ENCODE measurements around the gene NEAT1. TPM values are rescaled to one million over a fixed set of nuclear protein-coding genes. Genes with fewer than 3 reads are reported as not detected.

The NEAT1 gene
- total and polyA plus RNA-seq, 9 of the 15 experiments (the other 6 are each of a cell fraction or from before 2014, with no cell fraction given) = 20.1 to 389 (median 62.8) TPM

DNA sequence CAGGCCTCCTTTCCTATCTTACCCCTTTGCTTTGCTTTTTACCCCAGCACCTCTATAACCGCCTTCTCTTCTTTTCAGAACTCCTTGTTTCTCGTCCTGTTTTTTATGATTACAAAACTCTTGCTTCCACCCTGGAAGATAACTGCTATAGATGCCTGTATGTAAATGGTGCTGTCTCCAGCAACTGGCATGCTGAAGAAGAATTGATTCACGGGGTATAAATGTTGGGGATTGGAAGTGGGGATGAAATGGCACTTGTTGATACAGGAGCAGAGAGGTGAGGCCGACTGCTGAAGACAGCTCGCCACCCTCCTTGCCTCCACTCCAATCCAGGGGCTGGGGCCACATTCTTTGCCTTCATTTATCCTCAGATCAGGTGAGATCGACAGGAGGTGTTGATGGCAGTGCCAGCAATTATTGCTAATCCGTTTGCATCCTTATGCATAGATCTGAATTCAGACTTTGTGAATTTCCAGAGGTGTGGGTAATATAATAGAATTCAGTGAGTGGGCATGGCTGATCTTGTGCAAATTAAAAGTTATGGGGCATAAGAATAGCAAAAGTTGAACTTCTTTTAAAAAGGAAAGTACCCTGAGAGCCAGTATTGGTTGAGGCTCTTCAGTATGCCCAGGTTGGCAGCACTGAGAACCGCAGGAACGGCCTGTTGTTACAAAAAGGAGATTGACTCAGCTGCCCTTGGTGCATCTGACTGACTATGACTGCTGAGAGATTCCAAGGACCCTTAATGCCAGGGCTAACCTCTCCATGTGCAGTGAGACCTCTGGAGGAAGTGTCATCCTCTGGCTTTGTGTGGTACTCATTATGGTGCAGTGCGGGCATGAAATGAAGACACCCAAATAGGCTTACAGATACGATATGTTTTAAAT lies 5.3 kb downstream of the NEAT1 start (continued):
- TF ChIP-seq, protein P1, sequence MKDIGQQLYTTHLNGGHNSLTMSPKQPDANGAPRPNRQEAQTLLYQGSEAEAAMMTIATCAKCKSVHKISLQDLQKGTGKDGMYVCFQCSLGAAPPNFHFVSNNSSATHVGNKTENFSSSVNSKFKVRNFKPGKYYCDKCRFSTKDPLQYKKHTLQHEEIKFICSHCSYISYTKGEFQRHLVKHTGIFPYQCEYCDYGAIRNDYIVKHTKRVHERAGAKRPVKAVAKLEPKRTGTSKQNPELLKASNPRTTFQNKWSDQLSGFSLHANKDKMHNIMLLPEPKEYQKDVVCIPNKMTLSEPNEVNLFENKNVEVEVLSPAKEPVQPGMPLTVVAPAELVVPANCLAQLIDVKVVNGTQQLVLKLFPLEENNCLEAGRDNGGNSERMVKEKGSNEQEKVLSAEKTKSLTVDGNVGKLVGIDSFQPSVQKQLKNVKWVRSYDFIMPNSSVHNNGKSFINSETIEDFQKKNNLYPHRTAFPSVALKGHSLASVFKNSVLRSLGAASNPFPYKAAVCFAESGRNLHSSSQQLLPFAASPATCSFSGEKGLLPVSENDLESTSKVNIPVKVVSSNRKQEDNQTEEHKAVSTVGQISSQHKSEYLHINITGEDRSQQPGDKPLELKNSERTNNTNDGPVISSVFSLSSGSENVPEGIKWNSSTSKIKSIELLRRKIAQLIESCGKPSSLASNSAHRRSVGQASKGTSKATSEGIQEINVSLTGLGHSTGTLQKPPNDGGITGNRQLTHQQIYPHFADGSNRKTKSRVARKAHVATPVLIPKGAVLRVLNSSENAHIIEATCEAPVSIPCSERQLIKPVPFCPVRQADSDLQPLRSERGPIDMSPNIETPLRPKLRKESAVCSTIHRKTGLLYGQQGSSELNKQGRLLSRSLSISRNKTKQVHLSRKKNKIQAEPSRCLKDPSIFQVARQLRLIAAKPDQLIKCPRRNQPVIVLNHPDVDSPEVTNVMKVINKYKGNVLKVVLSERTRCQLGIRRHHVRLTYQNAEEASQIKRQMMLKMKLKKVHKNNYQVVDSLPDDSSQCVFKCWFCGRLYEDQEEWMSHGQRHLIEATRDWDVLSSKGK (CRISPR knock-in tag; IDR thresholded peaks at IDR 0.05) = no peak; the same call in 1 of the 2 replicates
- TF ChIP-seq NCOA6 (IDR thresholded peaks at IDR 0.05) (no peak), CBX1 (IDR thresholded peaks at IDR 0.05; ENCODE audit: low read depth) (no peak), ZNF175 (CRISPR knock-in tag; IDR thresholded peaks at IDR 0.05; ENCODE audit: low read depth) (no peak), ZBTB8A (IDR thresholded peaks at IDR 0.05; ENCODE audit: partially characterized antibody) (no peak), PHB (CRISPR knock-in tag; IDR thresholded peaks at IDR 0.05) (peak; percentile 70; the same call in 1 of the 2 replicates), TAF1 (IDR thresholded peaks at IDR 0.05; ENCODE audit: control insufficient read depth, extremely low read depth, insufficient read depth, low read length, severe bottlenecking) (no peak), BRD9 (IDR thresholded peaks at IDR 0.05; ENCODE audit: low read depth, partially characterized antibody) (no peak), ZNF24 (IDR thresholded peaks at IDR 0.05) (no peak), POLR2A (conservative IDR thresholded peaks at IDR 0.05) (peak; percentile 69), CAMTA2 (CRISPR knock-in tag; conservative IDR thresholded peaks at IDR 0.05) (no peak)
- TF ChIP-seq, protein P2, sequence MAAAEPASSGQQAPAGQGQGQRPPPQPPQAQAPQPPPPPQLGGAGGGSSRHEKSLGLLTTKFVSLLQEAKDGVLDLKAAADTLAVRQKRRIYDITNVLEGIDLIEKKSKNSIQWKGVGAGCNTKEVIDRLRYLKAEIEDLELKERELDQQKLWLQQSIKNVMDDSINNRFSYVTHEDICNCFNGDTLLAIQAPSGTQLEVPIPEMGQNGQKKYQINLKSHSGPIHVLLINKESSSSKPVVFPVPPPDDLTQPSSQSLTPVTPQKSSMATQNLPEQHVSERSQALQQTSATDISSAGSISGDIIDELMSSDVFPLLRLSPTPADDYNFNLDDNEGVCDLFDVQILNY (CRISPR knock-in tag; IDR thresholded peaks at IDR 0.05) = no peak
- TF ChIP-seq, protein P3, sequence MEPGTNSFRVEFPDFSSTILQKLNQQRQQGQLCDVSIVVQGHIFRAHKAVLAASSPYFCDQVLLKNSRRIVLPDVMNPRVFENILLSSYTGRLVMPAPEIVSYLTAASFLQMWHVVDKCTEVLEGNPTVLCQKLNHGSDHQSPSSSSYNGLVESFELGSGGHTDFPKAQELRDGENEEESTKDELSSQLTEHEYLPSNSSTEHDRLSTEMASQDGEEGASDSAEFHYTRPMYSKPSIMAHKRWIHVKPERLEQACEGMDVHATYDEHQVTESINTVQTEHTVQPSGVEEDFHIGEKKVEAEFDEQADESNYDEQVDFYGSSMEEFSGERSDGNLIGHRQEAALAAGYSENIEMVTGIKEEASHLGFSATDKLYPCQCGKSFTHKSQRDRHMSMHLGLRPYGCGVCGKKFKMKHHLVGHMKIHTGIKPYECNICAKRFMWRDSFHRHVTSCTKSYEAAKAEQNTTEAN (CRISPR knock-in tag; IDR thresholded peaks at IDR 0.05) = no peak
- TF ChIP-seq, protein P4, sequence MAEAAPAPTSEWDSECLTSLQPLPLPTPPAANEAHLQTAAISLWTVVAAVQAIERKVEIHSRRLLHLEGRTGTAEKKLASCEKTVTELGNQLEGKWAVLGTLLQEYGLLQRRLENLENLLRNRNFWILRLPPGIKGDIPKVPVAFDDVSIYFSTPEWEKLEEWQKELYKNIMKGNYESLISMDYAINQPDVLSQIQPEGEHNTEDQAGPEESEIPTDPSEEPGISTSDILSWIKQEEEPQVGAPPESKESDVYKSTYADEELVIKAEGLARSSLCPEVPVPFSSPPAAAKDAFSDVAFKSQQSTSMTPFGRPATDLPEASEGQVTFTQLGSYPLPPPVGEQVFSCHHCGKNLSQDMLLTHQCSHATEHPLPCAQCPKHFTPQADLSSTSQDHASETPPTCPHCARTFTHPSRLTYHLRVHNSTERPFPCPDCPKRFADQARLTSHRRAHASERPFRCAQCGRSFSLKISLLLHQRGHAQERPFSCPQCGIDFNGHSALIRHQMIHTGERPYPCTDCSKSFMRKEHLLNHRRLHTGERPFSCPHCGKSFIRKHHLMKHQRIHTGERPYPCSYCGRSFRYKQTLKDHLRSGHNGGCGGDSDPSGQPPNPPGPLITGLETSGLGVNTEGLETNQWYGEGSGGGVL (CRISPR knock-in tag; IDR thresholded peaks at IDR 0.05) = no peak
- TF ChIP-seq, protein P5, sequence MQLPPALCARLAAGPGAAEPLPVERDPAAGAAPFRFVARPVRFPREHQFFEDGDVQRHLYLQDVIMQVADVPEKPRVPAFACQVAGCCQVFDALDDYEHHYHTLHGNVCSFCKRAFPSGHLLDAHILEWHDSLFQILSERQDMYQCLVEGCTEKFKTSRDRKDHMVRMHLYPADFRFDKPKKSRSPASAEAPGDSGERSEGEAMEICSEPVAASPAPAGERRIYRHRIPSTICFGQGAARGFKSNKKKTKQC (CRISPR knock-in tag; IDR thresholded peaks at IDR 0.05) = no peak
- TF ChIP-seq, protein P6, sequence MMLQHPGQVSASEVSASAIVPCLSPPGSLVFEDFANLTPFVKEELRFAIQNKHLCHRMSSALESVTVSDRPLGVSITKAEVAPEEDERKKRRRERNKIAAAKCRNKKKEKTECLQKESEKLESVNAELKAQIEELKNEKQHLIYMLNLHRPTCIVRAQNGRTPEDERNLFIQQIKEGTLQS (IDR thresholded peaks at IDR 0.05) = no peak
- TF ChIP-seq, protein P6 (CRISPR knock-in tag; conservative IDR thresholded peaks at IDR 0.05) = no peak

Data from K562 (cell line).